Gastrocnemius medialis (tissue), 4 donors: ENCODE data around the gene GNAZ.

Source experiments
- CTCF ChIP-seq, 5 experiments: fragments of 450-650 bp in 3 of 5; fragments of 200-600 bp in 2 of 5; sonication (generic) in 2 of 5; IDR thresholded peaks in 4 of 5; conservative IDR thresholded peaks in 1 of 5; 1 replicate in 4 of 5; 2 replicates in 1 of 5; pipeline ENCODE4 v1.5.1; 2016 to 2019; ENCODE audit warnings: antibody characterized with exemption in 5 of 5, mild to moderate bottlenecking in 3 of 5, moderate library complexity in 3 of 5
- POLR2A ChIP-seq, 2 donors: fragments of 450-650 bp; IDR thresholded peaks; one replicate each; pipeline ENCODE4 v1.6.1; 2017; ENCODE audit warnings: antibody characterized with exemption in 2 of 2, mild to moderate bottlenecking in 2 of 2, moderate library complexity in 2 of 2

GRCh38 chr22:23068096-23068831 lies 2.1 kb upstream of the GNAZ start:
- no peak for TF ChIP-seq CTCF (IDR thresholded peaks at IDR 0.05 in 4 of 5, conservative IDR thresholded peaks at IDR 0.05 in 1 of 5)
- no peak for TF ChIP-seq POLR2A (IDR thresholded peaks at IDR 0.05)
